Sigmoid colon (tissue), 7 donors: ENCODE data around the gene PGAM2. TPM values are rescaled to one million over a fixed set of nuclear protein-coding genes. Genes with fewer than 3 reads are reported as not detected.

ENCODE experiments used
- DNase-seq: peaks from one replicate; pipeline ENCODE4 v3.0.0-alpha.2; 2019
- H3K27ac ChIP-seq, 4 donors: fragments of 200-600 bp; sonication (generic); one replicate each; pipeline ENCODE4 v1.5.1; 2016 to 2019; ENCODE audit warnings: mild to moderate bottlenecking in 1 of 4
- H3K27me3 ChIP-seq, 3 donors: fragments of 200-600 bp; sonication (generic); one replicate each; pipeline ENCODE4 v1.5.1; 2019; ENCODE audit warnings: mild to moderate bottlenecking in 1 of 3
- H3K36me3 ChIP-seq, 4 donors: fragments of 200-600 bp; sonication (generic); one replicate each; pipeline ENCODE4 v1.5.1; 2016 to 2019
- H3K4me1 ChIP-seq, 4 donors: fragments of 200-600 bp; sonication (generic); one replicate each; pipeline ENCODE4 v1.5.1; 2017 to 2019
- H3K4me3 ChIP-seq, 4 donors: fragments of 200-600 bp; sonication (generic); one replicate each; pipeline ENCODE4 v1.5.1; 2017 to 2019; ENCODE audit warnings: mild to moderate bottlenecking in 2 of 4, moderate library complexity in 1 of 4
- H3K9me3 ChIP-seq, 4 donors: fragments of 200-600 bp in 3 of 4; sonication (generic) in 3 of 4; one replicate each; pipeline versions ENCODE4 v1.5.1 to v1.6.1; 2013 to 2019
- CTCF ChIP-seq, 4 experiments: fragments of 450-650 bp in 3 of 4; fragments of 200-600 bp in 1 of 4; IDR thresholded peaks; one replicate each; pipeline ENCODE4 v1.5.1; 2016 to 2019; ENCODE audit warnings: antibody characterized with exemption in 4 of 4, mild to moderate bottlenecking in 3 of 4, moderate library complexity in 2 of 4
- EP300 ChIP-seq, 4 donors: sonication (generic); formaldehyde crosslinking; IDR thresholded peaks; one replicate each; pipeline ENCODE4 v1.6.1; 2017; ENCODE audit warnings: antibody characterized with exemption in 4 of 4
- POLR2A ChIP-seq, 2 donors: fragments of 450-650 bp; IDR thresholded peaks; one replicate each; pipeline ENCODE4 v1.6.1; 2016; ENCODE audit warnings: antibody characterized with exemption in 2 of 2, mild to moderate bottlenecking in 2 of 2, moderate library complexity in 2 of 2
- POLR2AphosphoS5 ChIP-seq, 4 donors: sonication (generic); formaldehyde crosslinking; IDR thresholded peaks; one replicate each; pipeline ENCODE4 v1.6.1; 2017; ENCODE audit warnings: antibody characterized with exemption in 4 of 4
- WGBS, 2 donors: extraction: QIAGEN DNeasy Blood & Tissue Kit; methylation state at CpG; one replicate each; pipeline ENCODE4 v1.1.7; 2013; 5-methylcytosine and 5-hydroxymethylcytosine counted together
- intact Hi-C: fragments of 100-400 bp; cut with DNase I; formaldehyde crosslinking; loops from one replicate; pipeline ENCODE4 v1.15.1; 2023
- polyA plus RNA-seq, 3 donors: library from polyadenylated mRNA; stranded (reverse); fragments of 200-250 nt; gene quantifications; one replicate each; pipeline ENCODE4 v1.2.3, GENCODE V29; 2013
- total RNA-seq, 4 donors: library from RNA; depleted of rRNA; stranded (reverse); fragments of >200 nt; gene quantifications; one replicate each; pipeline ENCODE4 v1.1.0, GENCODE V29; 2016
- donor health status: healthy with polysubstance abuse.
- donor health status: Bipolar disorder and iron deficiency.
- donor health status: healthy.

Gene PGAM2
- total and polyA plus RNA-seq, 7 donors: 0.71 to 3.0 (median 1.3) TPM; not detected in 1

DNA sequence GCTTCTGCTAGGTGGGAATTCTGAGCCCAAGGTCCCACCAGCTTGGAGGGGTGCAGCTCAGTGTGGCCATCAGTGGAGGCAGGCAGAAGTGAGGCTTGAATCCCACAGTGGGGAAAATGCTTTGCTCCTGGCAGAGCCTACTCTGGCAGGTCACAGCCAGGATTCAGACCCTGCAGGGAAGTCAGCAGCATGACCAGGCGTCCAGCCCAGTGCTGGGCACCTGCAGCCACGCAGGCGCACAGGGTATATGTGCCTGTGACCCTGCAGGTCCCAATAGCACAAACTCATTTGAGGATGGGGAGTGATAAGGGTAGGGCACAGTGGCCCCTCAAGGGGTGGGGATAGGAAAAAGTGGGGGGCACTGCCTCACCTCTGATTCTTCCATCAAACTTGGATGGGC is 30.4 kb upstream of the PGAM2 start:
- 94 to 97% methylated on average over 3 of the region's 3 CpGs for WGBS, 2 donors
- H3K36me3 ChIP-seq: no peaks in the 10 kb centered on the region
- intact Hi-C loops: no loop called here
- H3K4me3 ChIP-seq: no peak overlapping the region
- no peaks in the 10 kb centered on the region for H3K27me3 ChIP-seq
- H3K9me3 ChIP-seq: no peaks in the 10 kb centered on the region
- peaks cover 0 to 12% (median 0%) of the 10 kb centered on the region in 4 donors for H3K4me1 ChIP-seq
- TF ChIP-seq POLR2AphosphoS5 (IDR thresholded peaks at IDR 0.05): no peak
- no peak for TF ChIP-seq CTCF (IDR thresholded peaks at IDR 0.05)
- no peak for TF ChIP-seq POLR2A (IDR thresholded peaks at IDR 0.05)
- no peak for TF ChIP-seq EP300 (IDR thresholded peaks at IDR 0.05)
- no peak overlapping the region for H3K27ac ChIP-seq
- no peak for DNase-seq

GRCh38 chr7:44094883-44095592 is 29.7 kb upstream of the PGAM2 start:
- 71 to 79% methylated on average over 2 of the region's 2 CpGs for WGBS, 2 donors

GRCh38 chr7:44094365-44094764 is 29.0 kb upstream of the PGAM2 start:
- Histone ChIP-seq H3K36me3 (no peaks in the 10 kb centered on the region), H3K4me1 (peaks cover 0 to 21% (median 0%) of the 10 kb centered on the region in 4 donors), H3K9me3 (no peaks in the 10 kb centered on the region), H3K27me3 (no peaks in the 10 kb centered on the region), H3K4me3 (no peak overlapping the region), H3K27ac (peak overlapping the region in 1 of 4 donors; percentile 12)
- intact Hi-C loops: no loop called here
- no peak for DNase-seq
- WGBS, 2 donors: 59 to 80% methylated on average over 2 of the region's 2 CpGs
- TF ChIP-seq CTCF (IDR thresholded peaks at IDR 0.05) (no peak), POLR2A (IDR thresholded peaks at IDR 0.05) (no peak), EP300 (IDR thresholded peaks at IDR 0.05) (no peak), POLR2AphosphoS5 (IDR thresholded peaks at IDR 0.05) (no peak)

More at GRCh38 chr7:44094883-44095592, 29.7 kb upstream of the PGAM2 start:
- intact Hi-C loops: no loop called here
- Histone ChIP-seq H3K36me3 (no peaks in the 10 kb centered on the region), H3K4me3 (no peak overlapping the region), H3K4me1 (peaks cover 0 to 18% (median 0%) of the 10 kb centered on the region in 4 donors), H3K27ac (peak overlapping the region in 1 of 4 donors; percentile 12), H3K27me3 (no peaks in the 10 kb centered on the region), H3K9me3 (no peaks in the 10 kb centered on the region)
- no peak for DNase-seq
- no peak for TF ChIP-seq CTCF (IDR thresholded peaks at IDR 0.05)
- TF ChIP-seq POLR2A (IDR thresholded peaks at IDR 0.05): no peak
- TF ChIP-seq EP300 (IDR thresholded peaks at IDR 0.05): no peak
- no peak for TF ChIP-seq POLR2AphosphoS5 (IDR thresholded peaks at IDR 0.05)

DNA sequence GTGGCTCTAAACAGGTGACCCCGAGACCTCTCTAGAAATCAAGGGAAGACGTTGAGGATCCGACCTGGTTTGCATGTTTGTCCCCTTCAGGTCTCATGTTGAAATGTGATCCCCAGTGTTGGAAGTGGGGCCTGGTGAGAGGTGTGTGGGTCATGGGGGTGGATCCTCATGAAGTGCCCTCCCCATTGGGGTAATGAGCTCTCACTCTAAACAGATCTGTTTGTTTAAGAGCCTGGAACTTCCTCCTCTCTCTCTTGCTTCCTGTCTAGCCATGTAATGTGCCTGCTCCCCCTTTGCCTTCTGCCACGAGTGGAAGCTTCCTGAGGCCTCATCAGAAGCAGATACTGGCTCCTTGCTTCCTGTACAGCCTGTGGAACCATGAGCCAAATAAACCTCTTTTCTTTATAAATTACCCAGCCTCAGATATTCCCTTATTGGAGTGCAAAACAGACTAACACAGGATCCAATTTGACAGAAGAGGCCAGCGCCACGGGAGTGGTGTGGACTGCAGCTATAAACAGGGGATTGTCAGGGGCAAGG is 27.8 kb upstream of the PGAM2 start:
- Histone ChIP-seq H3K27ac (no peak overlapping the region), H3K36me3 (no peaks in the 10 kb centered on the region), H3K27me3 (no peaks in the 10 kb centered on the region), H3K9me3 (no peaks in the 10 kb centered on the region), H3K4me3 (no peak overlapping the region), H3K4me1 (peaks cover 0 to 28% (median 5%) of the 10 kb centered on the region in 4 donors)
- DNase-seq: no peak
- WGBS, 2 donors: 78 to 82% methylated on average over 6 of the region's 6 CpGs
- TF ChIP-seq POLR2A (IDR thresholded peaks at IDR 0.05): no peak
- TF ChIP-seq EP300 (IDR thresholded peaks at IDR 0.05): no peak
- TF ChIP-seq CTCF (IDR thresholded peaks at IDR 0.05): no peak
- TF ChIP-seq POLR2AphosphoS5 (IDR thresholded peaks at IDR 0.05): no peak
- intact Hi-C loops: no loop called here
